ENCODE measurements around the gene EML6.
"Not testable (repeated sequence)": the region's sequence is repeated elsewhere in the genome, so short reads cannot be mapped to it uniquely, and the experiment has no call there.

Gene EML6

GRCh38 chr2:54859997-54860701 is 136.7 kb downstream of the EML6 start:
- in situ Hi-C loops (cut with HindIII; ENCODE audit: low pct_ligation_motif_present, low pct_unique_long_range_greater_than_20kb, low sequenced_read_pairs): no loop called here
- peak; percentile 97 for DNase-seq

- in situ Hi-C loops (cut with HindIII; ENCODE audit: low pct_ligation_motif_present, low pct_unique_long_range_greater_than_20kb, low sequenced_read_pairs): no loop called here
- no peak for DNase-seq
Observed at GRCh38 chr2:54862229-54862628, 138.8 kb downstream of the EML6 start.

GRCh38 chr2:54862742-54863141 is 139.3 kb downstream of the EML6 start:
- DNase-seq: no peak
- in situ Hi-C loops (cut with HindIII; ENCODE audit: low pct_ligation_motif_present, low pct_unique_long_range_greater_than_20kb, low sequenced_read_pairs): no loop called here

GRCh38 chr2:54863660-54864059 is 140.2 kb downstream of the EML6 start:
- DNase-seq: no peak
- in situ Hi-C loops (cut with HindIII; ENCODE audit: low pct_ligation_motif_present, low pct_unique_long_range_greater_than_20kb, low sequenced_read_pairs): no loop called here

GRCh38 chr2:54864096-54864495 is 140.6 kb downstream of the EML6 start:
- in situ Hi-C loops (cut with HindIII; ENCODE audit: low pct_ligation_motif_present, low pct_unique_long_range_greater_than_20kb, low sequenced_read_pairs): no loop called here
- DNase-seq: no peak

- DNase-seq: no peak
- in situ Hi-C loops (cut with HindIII; ENCODE audit: low pct_ligation_motif_present, low pct_unique_long_range_greater_than_20kb, low sequenced_read_pairs): no loop called here
Observed at GRCh38 chr2:54864727-54865126, 141.3 kb downstream of the EML6 start.

GRCh38 chr2:54866179-54866578 is 142.7 kb downstream of the EML6 start:
- in situ Hi-C loops (cut with HindIII; ENCODE audit: low pct_ligation_motif_present, low pct_unique_long_range_greater_than_20kb, low sequenced_read_pairs): no loop called here
- no peak for DNase-seq

GRCh38 chr2:54866868-54867267 is 143.4 kb downstream of the EML6 start:
- in situ Hi-C loops (cut with HindIII; ENCODE audit: low pct_ligation_motif_present, low pct_unique_long_range_greater_than_20kb, low sequenced_read_pairs): no loop called here
- DNase-seq: no peak

GRCh38 chr2:54867457-54867856 is 144.0 kb downstream of the EML6 start:
- no peak for DNase-seq
- in situ Hi-C loops (cut with HindIII; ENCODE audit: low pct_ligation_motif_present, low pct_unique_long_range_greater_than_20kb, low sequenced_read_pairs): no loop called here

GRCh38 chr2:54871457-54872107 is 148.1 kb downstream of the EML6 start:
- DNase-seq: no peak
- in situ Hi-C loops (cut with HindIII; ENCODE audit: low pct_ligation_motif_present, low pct_unique_long_range_greater_than_20kb, low sequenced_read_pairs): no loop called here

- in situ Hi-C loops (cut with HindIII; ENCODE audit: low pct_ligation_motif_present, low pct_unique_long_range_greater_than_20kb, low sequenced_read_pairs): no loop called here
Observed at GRCh38 chr2:54872780-54873179, 149.3 kb downstream of the EML6 start.

GRCh38 chr2:54873236-54873635 is 149.8 kb downstream of the EML6 start:
- in situ Hi-C loops (cut with HindIII; ENCODE audit: low pct_ligation_motif_present, low pct_unique_long_range_greater_than_20kb, low sequenced_read_pairs); DNase-seq: not testable (repeated sequence)

More at GRCh38 chr2:54872780-54873179, 149.3 kb downstream of the EML6 start:
- no peak for DNase-seq

GRCh38 chr2:54876764-54877163 is 153.3 kb downstream of the EML6 start:
- DNase-seq: no peak
- in situ Hi-C loops (cut with HindIII; ENCODE audit: low pct_ligation_motif_present, low pct_unique_long_range_greater_than_20kb, low sequenced_read_pairs): loop anchor here (25.0 kb wide), 1 partner anchor 286 kb away; no protein-coding TSS in a partner anchor

GRCh38 chr2:54878182-54878581 is 154.7 kb downstream of the EML6 start:
- in situ Hi-C loops (cut with HindIII; ENCODE audit: low pct_ligation_motif_present, low pct_unique_long_range_greater_than_20kb, low sequenced_read_pairs): loop anchor here (25.0 kb wide), 1 partner anchor 284 kb away; no protein-coding TSS in a partner anchor
- no peak for DNase-seq

- in situ Hi-C loops (cut with HindIII; ENCODE audit: low pct_ligation_motif_present, low pct_unique_long_range_greater_than_20kb, low sequenced_read_pairs): loop anchor here (25.0 kb wide), 1 partner anchor 283 kb away; no protein-coding TSS in a partner anchor
Observed at GRCh38 chr2:54879032-54879431, 155.6 kb downstream of the EML6 start.

GRCh38 chr2:54879598-54880332 is 156.3 kb downstream of the EML6 start:
- no peak for DNase-seq
- in situ Hi-C loops (cut with HindIII; ENCODE audit: low pct_ligation_motif_present, low pct_unique_long_range_greater_than_20kb, low sequenced_read_pairs): loop anchor here (25.0 kb wide), 1 partner anchor 283 kb away; no protein-coding TSS in a partner anchor

More at GRCh38 chr2:54879032-54879431, 155.6 kb downstream of the EML6 start:
- DNase-seq: no peak

GRCh38 chr2:54880428-54880827 is 157.0 kb downstream of the EML6 start:
- no peak for DNase-seq
- in situ Hi-C loops (cut with HindIII; ENCODE audit: low pct_ligation_motif_present, low pct_unique_long_range_greater_than_20kb, low sequenced_read_pairs): loop anchor here (25.0 kb wide), 1 partner anchor 282 kb away; no protein-coding TSS in a partner anchor

- DNase-seq: no peak
- in situ Hi-C loops (cut with HindIII; ENCODE audit: low pct_ligation_motif_present, low pct_unique_long_range_greater_than_20kb, low sequenced_read_pairs): loop anchor here (25.0 kb wide), 1 partner anchor 281 kb away; no protein-coding TSS in a partner anchor
Observed at GRCh38 chr2:54881759-54882158, 158.3 kb downstream of the EML6 start.

GRCh38 chr2:54885891-54886290 is 162.4 kb downstream of the EML6 start:
- no peak for DNase-seq

More at GRCh38 chr2:54885891-54886290, 162.4 kb downstream of the EML6 start:
- in situ Hi-C loops (cut with HindIII; ENCODE audit: low pct_ligation_motif_present, low pct_unique_long_range_greater_than_20kb, low sequenced_read_pairs): loop anchor here (25.0 kb wide), 1 partner anchor 276 kb away; no protein-coding TSS in a partner anchor
